K562 (cell line): ENCODE measurements around the gene SMG9. TPM values are rescaled to one million over a fixed set of nuclear protein-coding genes. Genes with fewer than 3 reads are reported as not detected.
A peak's percentile ranks its signal among the peaks of the same experiment; 100 is the strongest.

Experiments used
- ARHGAP35 ChIP-seq: fragments of 450-650 bp; IDR thresholded peaks from 2 replicates; pipeline ENCODE4 v1.6.1; 2018; ENCODE audit not compliant: partially characterized antibody
- ARID2 ChIP-seq: fragments of 450-650 bp; IDR thresholded peaks from 2 replicates; pipeline ENCODE4 v1.6.1; 2017; ENCODE audit warnings: antibody characterized with exemption, mild to moderate bottlenecking
- ASH1L ChIP-seq: fragments of 450-650 bp; IDR thresholded peaks from 2 replicates; pipeline ENCODE4 v1.6.1; 2018; ENCODE audit warnings: borderline replicate concordance, mild to moderate bottlenecking, low read depth; ENCODE audit not compliant: partially characterized antibody
- BMI1 ChIP-seq: fragments of 150-350 bp; IDR thresholded peaks from 2 replicates; pipeline ENCODE4 v1.6.1; 2014; ENCODE audit warnings: low read length
- CHD1 ChIP-seq: fragments of 200-600 bp; sonication (generic); IDR thresholded peaks from one replicate; pipeline ENCODE4 v1.6.1; 2012; ENCODE audit warnings: mild to moderate bottlenecking, moderate library complexity, low read length, inconsistent platforms
- CTBP1 ChIP-seq: fragments of 450-650 bp; IDR thresholded peaks from 2 replicates; pipeline ENCODE4 v1.6.1; 2016; ENCODE audit warnings: borderline replicate concordance
- EHMT2 ChIP-seq: fragments of 450-650 bp; IDR thresholded peaks from 2 replicates; pipeline ENCODE4 v1.6.1; 2018; ENCODE audit warnings: antibody characterized with exemption
- EP400 ChIP-seq: fragments of 450-650 bp; IDR thresholded peaks from 2 replicates; pipeline ENCODE4 v1.6.1; 2017; ENCODE audit warnings: antibody characterized with exemption, mild to moderate bottlenecking, moderate library complexity
- ERF ChIP-seq: fragments of 450-650 bp; formaldehyde crosslinking; IDR thresholded peaks from 2 replicates; pipeline ENCODE4 v1.4.0; 2020; ENCODE audit warnings: mild to moderate bottlenecking, mixed read lengths
- EWSR1 ChIP-seq: fragments of 450-650 bp; IDR thresholded peaks from 2 replicates; pipeline ENCODE4 v1.6.1; 2018; ENCODE audit warnings: borderline replicate concordance, mild to moderate bottlenecking, low read depth, moderate library complexity; ENCODE audit not compliant: partially characterized antibody
- HDAC6 ChIP-seq: IDR thresholded peaks from 2 replicates; pipeline ENCODE4 v1.6.1; 2012; ENCODE audit warnings: low read depth, mild to moderate bottlenecking, control low read depth, inconsistent platforms, low read length, moderate library complexity
- HNRNPL ChIP-seq: fragments of 200-400 bp; formaldehyde crosslinking; IDR thresholded peaks from 2 replicates; pipeline ENCODE4 v1.6.1; 2017; ENCODE audit warnings: low read depth, mild to moderate bottlenecking, low read length
- MAFK ChIP-seq: IDR thresholded peaks from 2 replicates; pipeline ENCODE4 v1.6.1; 2011; ENCODE audit warnings: low read length, improper control_type of control experiment
- MCM7 ChIP-seq, 2 experiments: fragments of 450-650 bp; IDR thresholded peaks; 2 replicates each; pipeline ENCODE4 v1.6.1; 2016 to 2018
- MYBL2 ChIP-seq, 2 experiments: fragments of 450-650 bp in 1 of 2; sonication (generic) in 1 of 2; formaldehyde crosslinking in 1 of 2; IDR thresholded peaks; 2 replicates each; pipeline versions ENCODE4 v1.6.1 to v1.8.1; 2017 to 2022; ENCODE audit warnings: borderline replicate concordance in 1 of 2, inconsistent platforms in 1 of 2, low read depth in 1 of 2, mild to moderate bottlenecking in 1 of 2, missing genetic modification reagents in 1 of 2, moderate library complexity in 1 of 2
- NR2F6 ChIP-seq: fragments of 450-650 bp; formaldehyde crosslinking; IDR thresholded peaks from 2 replicates; pipeline ENCODE4 v1.4.0; 2020; ENCODE audit warnings: mild to moderate bottlenecking
- PHF20 ChIP-seq: fragments of 450-650 bp; IDR thresholded peaks from 2 replicates; pipeline ENCODE4 v1.6.1; 2018; ENCODE audit not compliant: partially characterized antibody
- TAF1 ChIP-seq: IDR thresholded peaks from 2 replicates; pipeline ENCODE4 v1.6.1; 2011; ENCODE audit warnings: mild to moderate bottlenecking, low read length, moderate library complexity; ENCODE audit not compliant: insufficient read depth, control insufficient read depth, severe bottlenecking; ENCODE audit errors: extremely low read depth
- THRAP3 ChIP-seq: fragments of 450-650 bp; IDR thresholded peaks from 2 replicates; pipeline ENCODE4 v1.6.1; 2016; ENCODE audit warnings: mild to moderate bottlenecking, inconsistent platforms, borderline replicate concordance
- ZBTB1 ChIP-seq: sonication (generic); formaldehyde crosslinking; IDR thresholded peaks from 2 replicates; pipeline ENCODE4 v1.8.1; 2023; ENCODE audit warnings: missing genetic modification reagents, low read depth, mild to moderate bottlenecking, borderline replicate concordance
- ZEB2 ChIP-seq: fragments of 450-650 bp; IDR thresholded peaks from 2 replicates; pipeline ENCODE4 v1.6.1; 2016
- ZNF3 ChIP-seq: fragments of 250-450 bp; sonication (Bioruptor Pico); IDR thresholded peaks from 2 replicates; pipeline ENCODE4 v1.5.0; 2021; ENCODE audit warnings: mild to moderate bottlenecking, moderate library complexity
- ZNF668 ChIP-seq: fragments of 250-450 bp; sonication (Bioruptor Pico); IDR thresholded peaks from 2 replicates; pipeline ENCODE4 v1.8.0; 2022; ENCODE audit warnings: mild to moderate bottlenecking, inconsistent platforms
- polyA plus RNA-seq, 8 experiments: library from polyadenylated mRNA; depleted of rRNA in 4 of 8; stranded (reverse) in 5 of 8; unstranded in 3 of 8; fragments of >200 nt; fragmentation: Nextera tagmentation in 2 of 8; fragmentation: Illumina TruSeq in 1 of 8; extraction: Ambion mirVana in 2 of 8; extraction: Trizol in 1 of 8; gene quantifications; 2 replicates each; pipeline versions ENCODE4 v1.2.1 to v1.2.3, GENCODE V29; 2011 to 2014; ENCODE audit warnings: inconsistent platforms in 1 of 8, missing spikeins in 1 of 8
- total RNA-seq, 7 experiments: library from RNA; depleted of rRNA in 6 of 7; stranded (reverse); fragments of >200 nt in 6 of 7; fragmentation: Illumina TruSeq in 2 of 7; extraction: Trizol in 2 of 7; gene quantifications; 2 replicates each; pipeline versions ENCODE4 v1.2.1 to v1.2.3, GENCODE V29; 2011 to 2021; ENCODE audit warnings: low replicate concordance in 1 of 7
- TF ChIP-seq, protein P1 (sequence below), 2 experiments: fragments of 450-650 bp in 1 of 2; sonication (generic) in 1 of 2; formaldehyde crosslinking in 1 of 2; IDR thresholded peaks in 1 of 2; conservative IDR thresholded peaks in 1 of 2; 2 replicates each; pipeline versions ENCODE4 v1.6.1 to v1.8.1; 2016 to 2023; ENCODE audit warnings: mild to moderate bottlenecking in 2 of 2, moderate library complexity in 2 of 2, inconsistent platforms in 1 of 2, missing genetic modification reagents in 1 of 2
- TF ChIP-seq, protein P2 (sequence below): fragments of 250-450 bp; sonication (Bioruptor Pico); IDR thresholded peaks from 2 replicates; pipeline ENCODE4 v1.4.0; 2020; ENCODE audit warnings: borderline replicate concordance
- TF ChIP-seq, protein P3 (sequence below): sonication (generic); formaldehyde crosslinking; IDR thresholded peaks from 2 replicates; pipeline ENCODE4 v1.8.1; 2023; ENCODE audit warnings: mild to moderate bottlenecking, missing genetic modification reagents

SMG9 gene
- total and polyA plus RNA-seq, 9 of the 15 experiments (the other 6 are each of a cell fraction or from before 2014, with no cell fraction given): 1.7 to 79.7 (median 40.2) TPM

DNA sequence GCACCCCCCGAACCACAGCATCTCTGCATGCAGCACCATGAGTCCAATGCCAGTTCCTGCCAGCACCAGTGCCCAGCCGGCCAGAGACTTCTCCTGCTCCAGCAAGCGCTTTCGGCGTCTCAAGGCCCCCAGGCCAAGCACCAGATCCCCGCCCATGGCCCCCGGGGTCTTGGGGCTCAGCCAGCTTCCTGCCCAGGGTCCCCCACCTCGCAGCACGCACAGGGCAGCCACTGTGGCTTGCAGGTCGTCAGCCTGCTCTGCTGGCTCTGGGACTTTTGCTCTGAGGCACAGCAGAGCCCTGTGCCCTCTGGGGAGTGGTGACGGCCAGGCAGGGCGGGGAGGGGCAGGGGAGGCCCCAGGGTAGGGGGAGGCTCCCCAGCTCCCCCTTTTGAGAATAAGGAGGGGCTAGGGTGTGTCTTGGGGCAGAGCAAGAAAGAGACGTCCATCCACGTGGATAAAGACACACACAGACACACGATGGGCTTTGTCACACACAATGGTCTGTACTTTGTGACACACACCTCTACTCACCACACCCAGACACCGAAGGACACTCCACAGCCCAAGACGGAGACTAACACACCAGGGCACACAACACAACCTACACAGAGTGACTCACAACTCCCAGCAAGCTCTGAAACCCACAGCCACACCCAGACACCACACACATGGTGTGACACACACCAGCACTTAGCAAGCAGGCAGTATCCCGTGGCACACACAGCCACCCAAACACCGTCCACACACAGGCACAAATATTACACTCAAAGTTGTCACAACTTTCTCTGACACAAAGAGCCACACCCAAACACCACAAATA, 26.2 kb upstream of the SMG9 start, which contains the start of gene KCNN4 (continued):
- TF ChIP-seq ERF (CRISPR knock-in tag) (0 out of 2 replicates have a peak, but pooled peaks have one; percentile 11), TAF1 (peak; percentile 18), CHD1 (no peak), PHF20 (peak; percentile 57), ZNF3 (CRISPR knock-in tag) (no peak), MCM7 (IDR thresholded peaks at IDR 0.05) (0 out of 4 replicates have a peak, but pooled peaks of 1 of the 2 experiments have one; percentile 16), EHMT2 (peak; percentile 30; the same call in 1 of the 2 replicates), ZBTB1 (CRISPR knock-in tag) (no peak), EP400 (peak; percentile 48; the same call in 1 of the 2 replicates), ARID2 (peak; percentile 48; the same call in 1 of the 2 replicates), BMI1 (no peak), HNRNPL (no peak), NR2F6 (CRISPR knock-in tag) (no peak), HDAC6 (0 out of 2 replicates have a peak, but pooled peaks have one; percentile 62), THRAP3 (no peak), ASH1L (peak; percentile 44), MYBL2 (IDR thresholded peaks at IDR 0.05; ENCODE audit: low read depth) (no peak), MYBL2 (CRISPR knock-in tag; IDR thresholded peaks at IDR 0.05; ENCODE audit: borderline replicate concordance) (no peak), CTBP1 (no peak), EWSR1 (no peak), ZEB2 (peak; percentile 37; the same call in 1 of the 2 replicates), MAFK (no peak), ARHGAP35 (peak; percentile 31), ZNF668 (CRISPR knock-in tag) (no peak)
- TF ChIP-seq, protein P1, sequence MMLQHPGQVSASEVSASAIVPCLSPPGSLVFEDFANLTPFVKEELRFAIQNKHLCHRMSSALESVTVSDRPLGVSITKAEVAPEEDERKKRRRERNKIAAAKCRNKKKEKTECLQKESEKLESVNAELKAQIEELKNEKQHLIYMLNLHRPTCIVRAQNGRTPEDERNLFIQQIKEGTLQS (IDR thresholded peaks at IDR 0.05): no peak
- TF ChIP-seq, protein P1 (CRISPR knock-in tag; conservative IDR thresholded peaks at IDR 0.05): no peak
- TF ChIP-seq, protein P2, sequence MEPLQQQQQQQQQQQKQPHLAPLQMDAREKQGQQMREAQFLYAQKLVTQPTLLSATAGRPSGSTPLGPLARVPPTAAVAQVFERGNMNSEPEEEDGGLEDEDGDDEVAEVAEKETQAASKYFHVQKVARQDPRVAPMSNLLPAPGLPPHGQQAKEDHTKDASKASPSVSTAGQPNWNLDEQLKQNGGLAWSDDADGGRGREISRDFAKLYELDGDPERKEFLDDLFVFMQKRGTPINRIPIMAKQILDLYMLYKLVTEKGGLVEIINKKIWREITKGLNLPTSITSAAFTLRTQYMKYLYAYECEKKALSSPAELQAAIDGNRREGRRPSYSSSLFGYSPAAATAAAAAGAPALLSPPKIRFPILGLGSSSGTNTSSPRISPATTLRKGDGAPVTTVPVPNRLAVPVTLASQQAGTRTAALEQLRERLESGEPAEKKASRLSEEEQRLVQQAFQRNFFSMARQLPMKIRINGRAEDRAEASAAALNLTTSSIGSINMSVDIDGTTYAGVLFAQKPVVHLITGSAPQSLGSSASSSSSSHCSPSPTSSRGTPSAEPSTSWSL (CRISPR knock-in tag): no peak
- TF ChIP-seq, protein P3, sequence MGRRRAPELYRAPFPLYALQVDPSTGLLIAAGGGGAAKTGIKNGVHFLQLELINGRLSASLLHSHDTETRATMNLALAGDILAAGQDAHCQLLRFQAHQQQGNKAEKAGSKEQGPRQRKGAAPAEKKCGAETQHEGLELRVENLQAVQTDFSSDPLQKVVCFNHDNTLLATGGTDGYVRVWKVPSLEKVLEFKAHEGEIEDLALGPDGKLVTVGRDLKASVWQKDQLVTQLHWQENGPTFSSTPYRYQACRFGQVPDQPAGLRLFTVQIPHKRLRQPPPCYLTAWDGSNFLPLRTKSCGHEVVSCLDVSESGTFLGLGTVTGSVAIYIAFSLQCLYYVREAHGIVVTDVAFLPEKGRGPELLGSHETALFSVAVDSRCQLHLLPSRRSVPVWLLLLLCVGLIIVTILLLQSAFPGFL: no peak
